ENCODE measurements around the gene PDE7B. TPM values are rescaled to one million over a fixed set of nuclear protein-coding genes. Genes with fewer than 3 reads are reported as not detected.

Gene PDE7B
- total and polyA plus RNA-seq, 2 donors (not counting 1 experiment from before 2014, with no cell fraction given) = 2.6 to 7.5 TPM

GRCh38 chr6:136092897-136093296 lies 241.4 kb downstream of the PDE7B start:
- intact Hi-C loops (cut with micrococcal nuclease) = no loop called here
- H3K27ac ChIP-seq (ENCODE audit: low read length in 2 of 2) = no peak overlapping the region
- no peaks in the 10 kb centered on the region for H3K27me3 ChIP-seq (replicated peaks in 1 of 4; ENCODE audit: control extremely low read depth in 1 of 4, control insufficient read depth in 3 of 4, insufficient read depth in 4 of 4, low read length in 3 of 4)
- no peaks in the 10 kb centered on the region for H4K20me1 ChIP-seq (ENCODE audit: control insufficient read depth, insufficient read depth, low read length, poor library complexity, severe bottlenecking)
- H2AFZ ChIP-seq (ENCODE audit: insufficient read depth, low read depth, low read length, poor library complexity, severe bottlenecking) = no peak overlapping the region
- ATAC-seq (ENCODE audit: low read depth) (no peak), DNase-seq (no peak)
- Mint-ChIP-seq H3K27me3 (no peaks in the 10 kb centered on the region), H3K27ac (no peak overlapping the region), H3K9me3 (ENCODE audit: insufficient read depth) (peaks cover 5% of the 10 kb centered on the region), H3K4me3 (no peak overlapping the region), H3K4me1 (no peaks in the 10 kb centered on the region)
- H3K4me3 ChIP-seq (ENCODE audit: control extremely low read depth in 1 of 5, extremely low read depth in 1 of 5, insufficient read depth in 1 of 5, low read depth in 2 of 5, low read length in 4 of 5) = no peak overlapping the region
- no peaks in the 10 kb centered on the region for H3K4me1 ChIP-seq (ENCODE audit: control insufficient read depth in 2 of 2, insufficient read depth in 2 of 2, low read length in 2 of 2)
- CTCF ChIA-PET = no interaction called here
- H3K79me2 ChIP-seq (ENCODE audit: control insufficient read depth, insufficient read depth, low read length) = no peaks in the 10 kb centered on the region
- POLR2A ChIA-PET = no interaction called here
- no peak for TF ChIP-seq CTCF (IDR thresholded peaks at IDR 0.05)
- H3K9me3 ChIP-seq (ENCODE audit: control extremely low read depth in 1 of 3, control insufficient read depth in 2 of 3, insufficient read depth in 1 of 3, low read length in 2 of 3) = peaks cover 0 to 7% (median 0%) of the 10 kb centered on the region in 3 donors
- H3K4me2 ChIP-seq (replicated peaks; ENCODE audit: low read depth, low read length, poor library complexity, severe bottlenecking) = no peak overlapping the region
- no peaks in the 10 kb centered on the region for H3K36me3 ChIP-seq (replicated peaks in 1 of 2; ENCODE audit: control extremely low read depth in 1 of 2, control insufficient read depth in 1 of 2, extremely low read depth in 1 of 2, insufficient read depth in 2 of 2, low read length in 1 of 2)
- H3K9ac ChIP-seq (ENCODE audit: low read length) = no peak overlapping the region
- WGBS (ENCODE audit: insufficient coverage) = 83% methylated on average over 2 of the region's 3 CpGs

GRCh38 chr6:136093835-136094234 lies 242.3 kb downstream of the PDE7B start:
- intact Hi-C loops (cut with micrococcal nuclease) = no loop called here
- Histone ChIP-seq H3K27ac (ENCODE audit: low read length in 2 of 2) (no peak overlapping the region), H3K9ac (ENCODE audit: low read length) (no peak overlapping the region), H3K9me3 (ENCODE audit: control extremely low read depth in 1 of 3, control insufficient read depth in 2 of 3, insufficient read depth in 1 of 3, low read length in 2 of 3) (peaks cover 0 to 7% (median 0%) of the 10 kb centered on the region in 3 donors), H3K27me3 (replicated peaks in 1 of 4; ENCODE audit: control extremely low read depth in 1 of 4, control insufficient read depth in 3 of 4, insufficient read depth in 4 of 4, low read length in 3 of 4) (no peaks in the 10 kb centered on the region), H2AFZ (ENCODE audit: insufficient read depth, low read depth, low read length, poor library complexity, severe bottlenecking) (no peak overlapping the region), H3K36me3 (replicated peaks in 1 of 2; ENCODE audit: control extremely low read depth in 1 of 2, control insufficient read depth in 1 of 2, extremely low read depth in 1 of 2, insufficient read depth in 2 of 2, low read length in 1 of 2) (no peaks in the 10 kb centered on the region), H3K4me1 (ENCODE audit: control insufficient read depth in 2 of 2, insufficient read depth in 2 of 2, low read length in 2 of 2) (no peaks in the 10 kb centered on the region), H3K4me3 (ENCODE audit: control extremely low read depth in 1 of 5, extremely low read depth in 1 of 5, insufficient read depth in 1 of 5, low read depth in 2 of 5, low read length in 4 of 5) (no peak overlapping the region), H3K4me2 (replicated peaks; ENCODE audit: low read depth, low read length, poor library complexity, severe bottlenecking) (no peak overlapping the region), H4K20me1 (ENCODE audit: control insufficient read depth, insufficient read depth, low read length, poor library complexity, severe bottlenecking) (no peaks in the 10 kb centered on the region), H3K79me2 (ENCODE audit: control insufficient read depth, insufficient read depth, low read length) (no peaks in the 10 kb centered on the region)
- POLR2A ChIA-PET = no interaction called here
- H3K27ac Mint-ChIP-seq = no peak overlapping the region
- ATAC-seq (ENCODE audit: low read depth) (no peak), DNase-seq (no peak)
- H3K4me3 Mint-ChIP-seq = no peak overlapping the region
- no peaks in the 10 kb centered on the region for H3K4me1 Mint-ChIP-seq
- CTCF ChIA-PET = no interaction called here
- no CpG with 5 or more reads among the region's 1 CpG for WGBS (ENCODE audit: insufficient coverage)
- peaks cover 5% of the 10 kb centered on the region for H3K9me3 Mint-ChIP-seq (ENCODE audit: insufficient read depth)
- H3K27me3 Mint-ChIP-seq = no peaks in the 10 kb centered on the region
- TF ChIP-seq CTCF (IDR thresholded peaks at IDR 0.05) = no peak
- TF ChIP-seq EZH2 (IDR thresholded peaks at IDR 0.05; ENCODE audit: borderline replicate concordance, insufficient read depth, low read depth, low read length, poor library complexity, severe bottlenecking) = no peak
